PC-9 (cell line): ENCODE results near the gene C2orf68. TPM values are rescaled to one million over a fixed set of nuclear protein-coding genes. Genes with fewer than 3 reads are reported as not detected.

Experiments
- BruUV-seq: library from RNA; stranded (reverse); fragments of 400-500 nt; replicated peaks from 2 replicates; lab custom pipeline; 2021; lab: Mats Ljungman, UMichigan
- CTCF ChIA-PET: fragments of 300-600 bp; sonication (Branson Sonifier 250); formaldehyde crosslinking; loops from one replicate; lab custom pipeline; 2022; ENCODE audit warnings: antibody characterized with exemption; lab: Charles Lee
- POLR2A ChIA-PET: fragments of 300-600 bp; sonication (Branson Sonifier 250); formaldehyde crosslinking; loops from one replicate; lab custom pipeline; 2022; ENCODE audit warnings: antibody characterized with exemption; ENCODE audit not compliant: unreplicated experiment; lab: Charles Lee
- DNase-seq, 2 experiments: peaks; one replicate each; pipeline versions ENCODE4 v3.0.0 to v3.0.0-alpha.2; 2015 to 2022; ENCODE audit warnings: mixed read lengths in 1 of 2
- H2AFZ ChIP-seq: fragments of 200-600 bp; sonication (generic); 2 replicates; pipeline ENCODE4 v1.8.1; 2017; ENCODE audit warnings: antibody characterized with exemption
- H3F3A ChIP-seq: fragments of 200-600 bp; sonication (generic); 2 replicates; pipeline ENCODE4 v1.8.1; 2017; ENCODE audit warnings: antibody characterized with exemption, mild to moderate bottlenecking, low read depth; ENCODE audit not compliant: insufficient read depth
- H3K27ac ChIP-seq: fragments of 200-600 bp; sonication (generic); 2 replicates; pipeline ENCODE4 v1.6.1; 2016; ENCODE audit warnings: mixed run types
- H3K27me3 ChIP-seq: fragments of 200-600 bp; sonication (generic); 2 replicates; pipeline ENCODE4 v1.6.1; 2016; ENCODE audit warnings: low read depth, mixed run types; ENCODE audit not compliant: insufficient read depth
- H3K36me3 ChIP-seq: fragments of 200-600 bp; sonication (generic); 2 replicates; pipeline ENCODE4 v1.6.1; 2016; ENCODE audit warnings: low read depth, mixed run types
- H3K4me1 ChIP-seq: fragments of 200-600 bp; sonication (generic); replicated peaks from 2 replicates; pipeline ENCODE4 v1.6.1; 2016; ENCODE audit warnings: mixed run types; ENCODE audit not compliant: insufficient read depth
- H3K4me2 ChIP-seq: fragments of 200-600 bp; sonication (generic); 2 replicates; pipeline ENCODE4 v1.6.1; 2017; ENCODE audit warnings: mixed run types
- H3K4me3 ChIP-seq: fragments of 200-600 bp; sonication (generic); 2 replicates; pipeline ENCODE4 v1.6.1; 2016; ENCODE audit warnings: mixed run types
- H3K79me2 ChIP-seq: fragments of 200-600 bp; sonication (generic); 2 replicates; pipeline ENCODE4 v1.6.1; 2017; ENCODE audit warnings: low read depth, mixed run types
- H3K9me2 ChIP-seq: fragments of 200-600 bp; sonication (generic); 2 replicates; pipeline ENCODE4 v1.8.1; 2017; ENCODE audit warnings: mild to moderate bottlenecking; ENCODE audit not compliant: insufficient read depth
- H3K9me3 ChIP-seq: fragments of 200-600 bp; sonication (generic); 2 replicates; pipeline ENCODE4 v1.8.1; 2016; ENCODE audit warnings: low read depth; ENCODE audit not compliant: insufficient read depth
- H4K20me1 ChIP-seq: fragments of 200-600 bp; sonication (generic); 2 replicates; pipeline ENCODE4 v1.8.1; 2017; ENCODE audit not compliant: insufficient read depth
- CTCF ChIP-seq: fragments of 200-600 bp; sonication (generic); conservative IDR thresholded peaks from 2 replicates; pipeline ENCODE4 v1.6.1; 2017; ENCODE audit warnings: mixed run types, antibody characterized with exemption, mild to moderate bottlenecking, moderate library complexity
- EZH2 ChIP-seq: fragments of 200-600 bp; sonication (generic); IDR thresholded peaks from 2 replicates; pipeline ENCODE4 v1.8.0; 2017; ENCODE audit warnings: antibody characterized with exemption, low read depth
- intact Hi-C: fragments of 100-400 bp; cut with micrococcal nuclease; formaldehyde crosslinking; loops from one replicate; pipeline ENCODE4 v1.10.0; 2022; ENCODE audit not compliant: unreplicated experiment
- total RNA-seq: library from RNA; stranded (reverse); gene quantifications from 2 replicates; pipeline ENCODE4 v1.2.3, GENCODE V29; 2021

C2orf68 gene
- total RNA-seq, 1 experiment from 2014 or later, result 48.6 TPM

GRCh38 chr2:85628658-85629057, 16.8 kb upstream of the C2orf68 start:
- POLR2A ChIA-PET, result interaction anchor here (0.7 kb wide), 1 partner anchor 650 kb away, joined by 5 read pairs; no protein-coding TSS in a partner anchor
- H3K27me3 ChIP-seq, result no peaks in the 10 kb centered on the region
- no peaks in the 10 kb centered on the region for H3K9me2 ChIP-seq
- intact Hi-C loops, result no loop called here
- no peaks in the 10 kb centered on the region for H3K4me1 ChIP-seq
- no peaks in the 10 kb centered on the region; the same call in 1 of the 2 replicates for H3K79me2 ChIP-seq
- H4K20me1 ChIP-seq, result no peaks in the 10 kb centered on the region; the same call in 1 of the 2 replicates
- DNase-seq, result no peak
- H3K9me3 ChIP-seq, result no peaks in the 10 kb centered on the region
- no peak overlapping the region for H2AFZ ChIP-seq
- H3K36me3 ChIP-seq, result peaks cover 40% of the 10 kb centered on the region
- TF ChIP-seq EZH2 (no peak), CTCF (no peak)
- H3K27ac ChIP-seq, result no peak overlapping the region
- CTCF ChIA-PET, result no interaction called here
- H3K4me3 ChIP-seq, result no peak overlapping the region
- no peaks in the 10 kb centered on the region for H3F3A ChIP-seq
- no peak overlapping the region for H3K4me2 ChIP-seq
- BruUV-seq, result no TSS peak

GRCh38 chr2:85623991-85624390, 12.1 kb upstream of the C2orf68 start:
- POLR2A ChIA-PET, result no interaction called here
- BruUV-seq, result no TSS peak
- CTCF ChIA-PET, result no interaction called here

GRCh38 chr2:85621338-85621737, 9.5 kb upstream of the C2orf68 start:
- ChIA-PET POLR2A (no interaction called here), CTCF (interaction anchor here (0.6 kb wide), 1 partner anchor 48 kb away, joined by 7 read pairs; no protein-coding TSS in a partner anchor)
- TF ChIP-seq EZH2 (no peak), CTCF (no peak)
- intact Hi-C loops, result no loop called here
- Histone ChIP-seq H3F3A (peaks cover 20% of the 10 kb centered on the region; the same call in 1 of the 2 replicates), H3K9me3 (no peaks in the 10 kb centered on the region), H3K4me3 (no peak overlapping the region), H3K4me1 (peaks cover 29% of the 10 kb centered on the region), H3K79me2 (peaks cover 43% of the 10 kb centered on the region), H3K27ac (no peak overlapping the region), H3K36me3 (peaks cover 46% of the 10 kb centered on the region), H3K4me2 (no peak overlapping the region), H2AFZ (no peak overlapping the region), H3K27me3 (no peaks in the 10 kb centered on the region), H4K20me1 (peaks cover 30% of the 10 kb centered on the region), H3K9me2 (no peaks in the 10 kb centered on the region)
- DNase-seq, result no peak
- BruUV-seq, result no TSS peak

More at GRCh38 chr2:85623991-85624390, 12.1 kb upstream of the C2orf68 start:
- no peaks in the 10 kb centered on the region for H3K9me2 ChIP-seq
- H3K9me3 ChIP-seq, result no peaks in the 10 kb centered on the region
- peaks cover 16% of the 10 kb centered on the region for H4K20me1 ChIP-seq
- peaks cover 8% of the 10 kb centered on the region; the same call in 1 of the 2 replicates for H3F3A ChIP-seq
- DNase-seq, result no peak
- no peak for TF ChIP-seq EZH2
- TF ChIP-seq CTCF, result no peak
- H3K27me3 ChIP-seq, result no peaks in the 10 kb centered on the region
- H3K36me3 ChIP-seq, result peaks cover 42% of the 10 kb centered on the region
- H3K4me2 ChIP-seq, result no peak overlapping the region
- intact Hi-C loops, result no loop called here
- H3K79me2 ChIP-seq, result peaks cover 17% of the 10 kb centered on the region
- H3K27ac ChIP-seq, result no peak overlapping the region
- peaks cover 7% of the 10 kb centered on the region; the same call in 1 of the 2 replicates for H3K4me1 ChIP-seq
- H3K4me3 ChIP-seq, result no peak overlapping the region
- no peak overlapping the region for H2AFZ ChIP-seq
